GM13977 (cell line): Measurements from ENCODE around the gene CCDC106.

ENCODE experiments used
- DNase-seq: peaks from one replicate; pipeline ENCODE4 v3.0.0; 2012; ENCODE audit warnings: low spot score
- CTCF ChIP-seq: IDR thresholded peaks from 2 replicates; pipeline ENCODE4 v1.5.1; 2012; ENCODE audit warnings: mild to moderate bottlenecking, control low read depth; ENCODE audit not compliant: insufficient read depth; ENCODE audit errors: extremely low read depth, missing control alignments
- in situ Hi-C: fragments of 300-500 bp; cut with MboI; formaldehyde crosslinking; loops from one replicate; pipeline ENCODE4 v1.12.0; 2022; ENCODE audit warnings: low sequenced_read_pairs, low pct_unique_long_range_greater_than_20kb, mixed read lengths, inconsistent platforms; ENCODE audit not compliant: unreplicated experiment

The CCDC106 gene

DNA sequence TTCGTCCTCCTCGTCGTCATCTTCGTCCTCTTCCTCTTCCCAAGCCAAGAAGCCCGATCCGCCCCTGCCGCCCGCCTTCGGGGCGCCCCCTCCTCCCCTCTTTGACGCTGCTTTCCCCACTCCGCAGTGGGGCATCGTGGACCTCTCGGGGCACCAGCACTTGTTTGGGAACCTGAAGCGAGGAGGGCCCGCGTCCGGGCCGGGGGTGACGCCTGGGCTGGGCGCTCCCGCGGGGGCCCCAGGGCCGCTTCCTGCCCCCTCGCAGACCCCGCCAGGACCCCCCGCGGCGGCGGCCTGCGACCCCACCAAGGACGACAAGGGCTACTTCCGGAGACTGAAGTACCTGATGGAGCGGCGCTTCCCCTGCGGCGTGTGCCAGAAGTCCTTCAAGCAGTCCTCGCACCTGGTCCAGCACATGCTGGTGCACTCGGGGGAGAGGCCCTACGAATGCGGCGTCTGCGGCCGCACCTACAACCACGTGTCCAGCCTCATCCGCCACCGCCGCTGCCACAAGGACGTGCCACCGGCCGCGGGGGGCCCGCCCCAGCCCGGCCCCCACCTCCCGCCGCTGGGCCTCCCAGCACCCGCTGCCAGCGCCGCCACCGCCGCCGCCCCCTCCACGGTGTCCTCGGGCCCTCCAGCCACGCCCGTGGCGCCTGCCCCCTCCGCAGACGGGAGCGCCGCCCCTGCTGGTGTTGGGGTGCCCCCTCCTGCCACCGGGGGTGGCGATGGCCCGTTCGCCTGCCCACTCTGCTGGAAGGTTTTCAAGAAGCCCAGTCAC lies 33.9 kb upstream of the CCDC106 start:
- in situ Hi-C loops, result loop anchor here (25.0 kb wide), 1 partner anchor 1152 kb away; the partner anchor contains the start of genes CDC42EP5 and LENG9
- TF ChIP-seq CTCF, result no peak
- DNase-seq, result no peak

DNA sequence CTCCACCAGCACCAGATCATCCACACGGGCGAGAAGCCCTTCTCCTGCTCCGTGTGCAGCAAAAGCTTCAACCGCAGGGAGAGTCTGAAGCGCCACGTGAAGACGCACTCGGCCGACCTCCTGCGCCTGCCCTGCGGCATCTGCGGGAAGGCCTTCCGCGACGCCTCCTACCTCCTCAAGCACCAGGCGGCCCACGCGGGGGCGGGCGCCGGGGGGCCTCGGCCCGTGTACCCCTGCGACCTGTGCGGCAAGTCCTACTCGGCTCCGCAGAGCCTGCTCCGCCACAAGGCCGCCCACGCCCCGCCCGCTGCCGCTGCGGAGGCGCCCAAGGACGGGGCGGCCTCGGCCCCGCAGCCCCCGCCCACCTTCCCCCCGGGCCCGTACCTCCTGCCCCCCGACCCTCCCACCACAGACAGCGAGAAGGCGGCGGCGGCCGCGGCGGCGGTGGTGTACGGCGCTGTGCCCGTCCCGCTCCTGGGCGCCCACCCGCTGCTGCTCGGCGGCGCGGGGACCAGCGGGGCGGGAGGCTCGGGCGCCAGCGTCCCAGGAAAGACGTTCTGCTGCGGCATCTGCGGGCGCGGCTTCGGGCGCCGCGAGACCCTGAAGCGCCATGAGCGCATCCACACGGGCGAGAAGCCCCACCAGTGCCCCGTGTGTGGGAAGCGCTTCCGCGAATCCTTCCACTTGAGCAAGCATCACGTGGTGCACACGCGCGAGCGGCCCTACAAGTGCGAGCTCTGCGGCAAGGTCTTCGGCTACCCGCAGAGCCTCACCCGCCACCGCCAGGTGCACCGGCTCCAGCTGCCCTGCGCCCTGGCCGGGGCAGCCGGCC lies 33.1 kb upstream of the CCDC106 start:
- in situ Hi-C loops, result loop anchor here (25.0 kb wide), 1 partner anchor 1153 kb away; the partner anchor contains the start of genes CDC42EP5 and LENG9
- no peak for TF ChIP-seq CTCF
- DNase-seq, result no peak

DNA sequence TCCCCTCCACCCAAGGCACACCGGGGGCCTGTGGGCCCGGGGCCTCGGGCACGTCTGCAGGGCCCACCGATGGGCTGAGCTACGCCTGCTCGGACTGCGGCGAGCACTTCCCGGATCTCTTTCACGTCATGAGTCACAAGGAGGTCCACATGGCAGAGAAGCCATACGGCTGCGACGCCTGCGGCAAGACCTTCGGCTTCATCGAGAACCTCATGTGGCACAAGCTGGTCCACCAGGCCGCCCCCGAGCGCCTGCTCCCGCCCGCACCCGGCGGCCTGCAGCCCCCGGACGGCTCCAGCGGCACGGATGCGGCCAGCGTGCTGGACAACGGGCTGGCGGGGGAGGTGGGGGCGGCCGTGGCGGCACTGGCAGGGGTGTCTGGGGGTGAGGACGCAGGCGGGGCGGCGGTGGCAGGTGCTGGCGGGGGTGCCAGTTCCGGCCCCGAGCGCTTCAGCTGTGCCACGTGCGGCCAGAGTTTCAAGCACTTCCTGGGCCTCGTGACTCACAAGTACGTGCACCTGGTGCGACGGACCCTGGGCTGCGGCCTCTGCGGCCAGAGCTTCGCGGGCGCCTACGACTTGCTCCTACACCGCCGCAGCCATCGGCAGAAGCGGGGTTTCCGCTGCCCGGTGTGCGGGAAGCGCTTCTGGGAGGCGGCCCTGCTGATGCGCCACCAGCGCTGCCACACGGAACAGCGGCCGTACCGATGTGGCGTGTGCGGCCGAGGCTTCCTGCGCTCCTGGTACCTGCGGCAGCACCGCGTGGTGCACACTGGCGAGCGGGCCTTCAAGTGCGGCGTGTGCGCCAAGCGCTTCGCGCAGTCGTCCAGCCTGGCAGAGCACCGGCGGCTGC lies 32.2 kb upstream of the CCDC106 start:
- no peak for DNase-seq
- no peak for TF ChIP-seq CTCF
- in situ Hi-C loops, result loop anchor here (25.0 kb wide), 1 partner anchor 1153 kb away; the partner anchor contains the start of genes CDC42EP5 and LENG9

DNA sequence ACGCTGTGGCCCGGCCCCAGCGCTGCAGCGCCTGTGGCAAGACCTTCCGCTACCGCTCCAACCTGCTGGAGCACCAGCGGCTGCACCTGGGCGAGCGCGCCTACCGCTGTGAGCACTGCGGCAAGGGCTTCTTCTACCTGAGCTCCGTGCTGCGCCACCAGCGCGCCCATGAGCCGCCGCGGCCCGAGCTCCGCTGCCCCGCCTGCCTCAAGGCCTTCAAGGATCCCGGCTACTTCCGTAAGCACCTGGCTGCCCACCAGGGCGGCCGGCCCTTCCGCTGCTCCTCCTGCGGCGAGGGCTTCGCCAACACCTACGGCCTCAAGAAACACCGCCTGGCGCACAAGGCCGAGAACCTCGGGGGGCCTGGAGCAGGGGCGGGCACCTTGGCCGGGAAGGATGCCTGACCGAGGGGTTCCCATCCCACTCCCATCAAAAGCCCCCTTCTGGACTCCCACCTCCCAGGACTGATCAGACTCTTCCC lies 31.6 kb upstream of the CCDC106 start:
- DNase-seq, result no peak
- no peak for TF ChIP-seq CTCF
- in situ Hi-C loops, result loop anchor here (25.0 kb wide), 1 partner anchor 1154 kb away; the partner anchor contains the start of genes CDC42EP5 and LENG9

- in situ Hi-C loops, result loop anchor here (25.0 kb wide), 1 partner anchor 1155 kb away; the partner anchor contains the start of genes CDC42EP5 and LENG9
- no peak for DNase-seq
- TF ChIP-seq CTCF, result no peak
Observed at GRCh38 chr19:55617426-55617825, 30.6 kb upstream of the CCDC106 start.
